Activated CD8-positive, alpha-beta memory T cell treated with anti-CD3 and anti-CD28 coated beads, Interleukin-2, amount 50 U/mL, for 48 hours (primary cell): ENCODE data around the gene HEMK1.

Source experiments
- DNase-seq: peaks from one replicate; pipeline ENCODE4 v3.0.0-alpha.2; 2020

HEMK1 gene, protein sequence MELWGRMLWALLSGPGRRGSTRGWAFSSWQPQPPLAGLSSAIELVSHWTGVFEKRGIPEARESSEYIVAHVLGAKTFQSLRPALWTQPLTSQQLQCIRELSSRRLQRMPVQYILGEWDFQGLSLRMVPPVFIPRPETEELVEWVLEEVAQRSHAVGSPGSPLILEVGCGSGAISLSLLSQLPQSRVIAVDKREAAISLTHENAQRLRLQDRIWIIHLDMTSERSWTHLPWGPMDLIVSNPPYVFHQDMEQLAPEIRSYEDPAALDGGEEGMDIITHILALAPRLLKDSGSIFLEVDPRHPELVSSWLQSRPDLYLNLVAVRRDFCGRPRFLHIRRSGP

DNA sequence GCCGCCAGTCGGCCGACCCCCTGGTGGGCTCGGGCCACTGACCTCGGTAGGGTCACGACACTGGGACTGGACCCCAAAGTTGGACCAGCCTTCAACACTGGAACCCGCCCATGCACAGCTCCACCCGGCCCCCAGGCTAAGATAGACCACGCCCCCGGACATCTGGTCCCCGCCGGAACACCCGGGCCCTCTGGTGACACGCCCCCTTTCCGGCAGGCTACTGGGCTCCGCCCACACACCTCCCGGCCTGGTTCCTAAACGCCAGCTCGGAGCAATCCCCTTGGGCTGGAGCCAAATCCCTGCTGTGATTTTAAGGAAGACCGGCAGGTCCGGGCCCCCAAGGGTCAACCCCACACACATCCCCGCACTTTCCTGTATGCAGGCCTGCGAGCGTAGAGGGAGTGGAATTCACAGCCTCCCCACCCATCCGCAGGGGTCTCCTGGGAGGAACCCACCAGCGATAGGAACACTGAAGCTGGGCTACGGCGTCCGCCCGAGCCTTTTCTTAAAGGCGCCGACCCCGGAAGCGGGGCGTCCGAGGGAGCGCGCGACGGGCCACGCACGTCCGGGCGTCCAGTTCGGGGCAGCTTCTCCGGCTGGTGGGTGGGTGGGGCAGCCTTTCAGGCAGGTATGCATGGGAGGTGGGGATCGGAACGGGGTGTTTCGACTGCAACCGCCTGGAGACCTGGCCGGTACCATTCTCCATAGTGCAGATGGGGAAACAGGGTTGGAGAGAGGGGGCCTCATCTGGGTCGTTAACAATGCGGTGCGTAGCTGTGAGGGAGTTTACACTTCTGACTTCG, at the start of gene HEMK1:
Gene HEMK1, plus strand, starts transcription at position 576 of the 803 bp plus-strand sequence. CDS start 1,583 bp downstream, outside the sequence.
- DNase-seq: peak; percentile 97

GRCh38 chr3:50520849-50521248, 48.5 kb upstream of the HEMK1 start:
- DNase-seq: no peak

GRCh38 chr3:50521572-50521971, 47.8 kb upstream of the HEMK1 start:
- DNase-seq: no peak

GRCh38 chr3:50523279-50523811, 46.0 kb upstream of the HEMK1 start:
- DNase-seq: no peak

DNA sequence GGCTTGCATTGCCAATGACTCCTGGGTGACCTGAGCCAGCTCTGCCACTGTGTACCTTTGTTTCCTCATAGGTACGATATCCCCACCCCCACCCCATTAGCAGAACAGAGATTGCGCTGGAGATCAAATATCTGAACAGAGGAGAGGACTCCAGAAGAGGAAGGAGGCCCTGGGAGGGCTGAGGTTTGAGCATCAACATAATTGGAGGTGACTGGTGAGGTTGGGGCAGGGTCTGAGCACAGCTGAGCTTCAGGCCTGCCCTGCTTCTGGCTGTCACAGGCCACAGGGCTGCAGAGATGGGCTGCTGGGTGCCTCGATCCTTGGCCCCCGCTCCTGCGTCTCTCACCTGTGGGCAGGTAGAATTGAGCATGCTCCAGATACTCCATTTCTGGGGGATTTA, 44.6 kb upstream of the HEMK1 start:
- no peak for DNase-seq

GRCh38 chr3:50525191-50525910, 44.0 kb upstream of the HEMK1 start:
- DNase-seq: no peak

GRCh38 chr3:50525987-50526386, 43.3 kb upstream of the HEMK1 start:
- peak; percentile 87 for DNase-seq

DNA sequence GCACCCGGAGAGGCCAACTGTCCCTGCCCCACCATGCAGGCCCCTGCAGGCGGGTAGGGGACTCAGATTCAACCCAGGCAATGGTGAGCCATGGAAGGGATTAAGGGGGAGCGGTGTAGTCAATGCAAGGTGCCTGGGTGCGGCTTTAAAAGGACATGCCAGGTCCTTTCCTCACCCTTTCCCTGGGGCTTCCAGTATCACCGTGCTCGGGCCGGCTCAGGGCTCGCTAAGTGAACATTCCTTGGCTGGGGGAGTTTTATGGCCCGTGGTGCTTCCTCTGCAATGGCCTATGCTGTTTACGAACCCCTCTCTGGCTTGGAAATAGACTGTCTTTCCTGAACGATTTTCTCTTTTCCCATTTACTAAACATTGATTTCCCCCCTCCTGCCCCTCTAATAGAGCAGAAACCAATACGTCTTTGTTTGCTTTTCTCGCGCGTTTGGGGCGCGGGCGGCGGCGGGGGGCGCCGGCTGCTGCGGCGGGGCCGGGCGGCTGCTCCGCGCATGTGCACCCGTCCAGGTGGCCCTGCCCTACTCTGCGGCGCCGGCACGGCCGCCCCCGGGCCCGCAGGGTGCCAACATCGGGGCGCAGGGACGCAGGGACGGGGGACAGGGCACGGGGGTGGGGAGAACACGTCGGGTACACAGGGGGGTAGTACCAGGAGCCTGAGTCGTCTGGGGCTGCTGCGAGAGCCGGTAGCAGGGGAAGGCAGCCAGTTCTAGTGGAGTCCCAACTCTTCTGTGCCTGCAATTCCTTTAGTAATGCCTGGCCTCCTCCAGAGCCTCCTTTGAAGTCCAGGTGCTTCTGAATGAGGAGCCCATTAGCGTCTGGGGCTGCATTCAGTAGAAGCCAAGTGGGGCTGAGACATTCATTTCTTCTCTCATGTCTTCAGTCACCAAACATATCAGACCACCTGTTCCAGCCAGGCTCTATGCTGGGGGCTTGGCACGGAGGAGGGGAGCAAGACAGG, 39.0 kb upstream of the HEMK1 start:
- DNase-seq: no peak

DNA sequence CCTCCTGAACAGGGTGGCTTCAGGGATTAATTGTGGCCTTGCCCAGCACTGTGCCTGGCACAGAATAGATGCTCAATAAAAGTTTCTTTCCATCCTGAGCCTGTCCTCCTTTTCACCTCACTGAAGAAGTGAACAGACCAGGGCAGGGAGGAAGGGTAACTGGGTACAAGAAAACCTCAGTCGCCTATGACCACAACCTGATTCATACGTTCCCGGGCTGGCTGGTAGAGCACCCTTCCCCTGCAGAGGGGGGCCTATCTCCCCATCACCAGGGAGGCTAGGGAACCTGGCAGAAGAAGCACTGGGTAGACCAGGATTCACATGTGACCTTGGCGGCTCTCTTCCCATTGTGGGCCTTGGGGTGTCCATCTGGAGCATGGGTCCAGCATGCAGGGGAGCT, 38.1 kb upstream of the HEMK1 start:
- no peak for DNase-seq

- DNase-seq: no peak
Measured at GRCh38 chr3:50532062-50532705, 37.1 kb upstream of the HEMK1 start.

- DNase-seq: no peak
Measured at GRCh38 chr3:50533316-50533715, 36.0 kb upstream of the HEMK1 start.

GRCh38 chr3:50533807-50534461, 35.4 kb upstream of the HEMK1 start:
- no peak for DNase-seq

- DNase-seq: no peak
Measured at GRCh38 chr3:50534681-50535330, 34.5 kb upstream of the HEMK1 start.

- no peak for DNase-seq
Measured at GRCh38 chr3:50536471-50537180, 32.7 kb upstream of the HEMK1 start.

DNA sequence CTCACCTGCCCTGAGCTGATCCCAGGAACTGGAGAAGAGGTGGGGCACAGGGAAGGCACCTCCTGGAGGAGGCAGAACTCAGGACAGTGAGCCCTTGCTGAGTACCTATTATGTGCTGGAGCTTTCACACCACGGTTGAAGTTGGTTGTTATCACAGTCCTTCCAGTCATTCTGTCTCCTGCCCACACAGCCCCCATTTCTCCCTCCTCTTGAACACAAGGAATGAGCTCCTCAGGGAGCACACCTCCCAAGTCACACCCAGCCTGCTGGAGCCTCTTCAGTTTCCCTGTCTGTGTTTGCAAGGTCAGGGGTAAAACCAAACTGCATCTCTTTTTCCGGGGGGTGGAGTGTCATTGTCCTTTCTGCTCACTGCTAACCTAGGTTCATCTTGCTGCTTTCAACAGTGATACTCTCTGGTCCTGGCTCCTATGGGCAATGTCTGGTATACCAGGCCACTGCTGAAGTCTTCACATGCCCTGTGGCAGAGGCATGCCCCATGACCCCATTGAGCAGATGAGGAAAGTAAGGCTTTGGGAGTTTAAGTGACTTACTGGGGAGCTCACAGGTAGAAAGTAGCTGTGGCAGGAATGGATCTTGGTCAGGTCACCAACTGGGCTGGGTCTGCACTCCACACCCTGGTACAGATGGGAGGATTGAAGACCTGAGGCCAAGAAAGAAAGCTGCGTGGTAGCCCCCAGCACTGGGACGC, 31.7 kb upstream of the HEMK1 start:
- DNase-seq: no peak

DNA sequence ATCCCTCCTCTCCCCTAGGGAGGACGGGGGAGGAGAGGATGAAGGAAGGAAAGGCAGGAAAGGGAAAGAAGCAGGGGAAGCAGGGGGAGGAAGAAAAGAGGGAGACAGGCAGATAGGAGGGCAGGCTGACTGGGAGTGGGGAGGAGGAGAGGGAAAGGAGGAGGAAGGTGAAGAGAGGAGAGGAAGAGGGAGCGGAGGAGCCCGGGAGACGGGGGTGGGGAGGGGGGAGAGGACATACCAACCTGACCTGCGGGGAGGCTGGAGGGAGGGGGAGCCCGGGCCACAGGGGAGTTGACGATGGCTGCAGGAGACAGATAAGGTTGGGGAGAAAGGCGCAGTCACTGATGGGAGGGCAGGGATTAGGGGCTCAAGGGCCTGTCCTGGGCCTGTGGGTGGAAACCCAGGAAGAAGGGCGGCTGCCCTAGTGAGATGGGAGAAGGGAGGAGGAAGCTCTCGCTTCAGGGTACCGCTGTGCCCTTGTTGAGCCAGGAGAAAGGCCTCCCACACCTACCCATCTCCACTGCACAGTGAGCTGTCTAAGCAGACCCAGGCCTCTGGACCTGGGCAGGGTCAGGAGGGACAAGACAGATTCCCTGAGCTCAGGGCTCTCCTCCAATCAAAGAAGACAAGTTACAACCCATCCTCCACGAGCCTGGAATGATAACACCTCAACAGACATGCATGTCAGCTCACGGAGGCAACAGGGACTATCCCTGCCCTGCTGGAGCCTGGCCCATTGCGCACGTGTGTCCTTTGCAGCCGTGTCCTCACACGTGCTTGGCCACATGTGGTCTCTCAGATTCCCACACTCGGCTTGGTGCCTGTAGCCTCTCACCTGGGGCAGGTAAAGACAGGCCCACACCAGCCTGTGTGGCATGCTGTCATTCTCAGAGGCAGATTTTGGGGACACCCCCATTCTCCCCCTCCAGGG, 29.7 kb upstream of the HEMK1 start:
- DNase-seq: no peak

DNA sequence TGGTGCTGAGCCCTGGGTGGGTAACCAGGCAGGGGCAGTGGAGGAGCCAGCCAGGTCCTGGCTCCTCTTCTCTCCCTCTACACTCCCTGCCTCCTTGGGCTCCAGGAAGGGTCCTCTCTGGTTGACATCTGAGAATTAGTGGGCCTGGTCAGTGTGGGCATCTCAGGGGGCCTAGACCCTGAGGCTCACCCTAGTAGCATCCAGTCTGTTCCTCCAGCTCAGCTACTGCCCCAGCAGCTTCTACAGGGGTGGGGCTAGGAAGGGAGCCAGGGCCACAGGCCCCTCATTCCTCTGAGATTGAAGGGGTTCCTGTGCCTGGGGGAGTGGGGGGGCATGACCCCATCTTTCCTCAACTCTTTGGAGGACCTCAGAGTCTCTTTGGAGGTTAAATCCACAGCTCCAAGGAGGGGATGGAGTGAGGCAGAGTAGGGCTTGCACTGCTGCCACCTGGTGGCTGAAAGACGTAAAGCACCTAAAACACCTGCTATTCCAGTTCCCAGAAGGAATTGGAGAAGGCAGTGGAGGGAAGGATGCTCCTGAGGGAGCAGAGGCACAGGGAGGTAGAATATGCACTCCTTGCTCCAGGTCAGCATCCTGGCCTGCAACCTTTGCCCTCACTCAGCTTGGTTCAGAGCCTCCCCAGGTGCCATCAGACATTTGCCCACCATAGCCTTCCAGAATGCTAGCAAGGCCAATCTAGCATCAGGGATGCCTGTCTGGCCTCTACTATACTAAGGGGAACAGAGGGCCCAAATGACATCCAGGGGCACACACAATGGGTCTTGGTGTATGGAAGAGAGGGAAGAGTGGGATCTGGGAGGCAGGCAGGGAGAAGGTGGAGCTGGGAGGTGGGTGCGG, 26.9 kb upstream of the HEMK1 start:
- peak; percentile 86 for DNase-seq
